Left renal cortex interstitium (tissue), 4 donors: ENCODE data around the gene RNF180. TPM values are rescaled to one million over a fixed set of nuclear protein-coding genes. Genes with fewer than 3 reads are reported as not detected.
A peak's percentile ranks its signal among the peaks of the same experiment; 100 is the strongest.
"Not testable (repeated sequence)": the region's sequence is repeated elsewhere in the genome, so short reads cannot be mapped to it uniquely, and the experiment has no call there.

Experiments
- DNase-seq, 4 donors: peaks; one replicate each; pipeline ENCODE4 v3.0.0-alpha.2; 2013; ENCODE audit warnings: low read depth in 4 of 4, low spot score in 2 of 4, missing footprints in 1 of 4
- polyA plus RNA-seq, 4 donors: library from polyadenylated mRNA; unstranded; fragments of 120-200 nt; gene quantifications; one replicate each; pipeline ENCODE4 v1.2.1, GENCODE V29; 2013; ENCODE audit not compliant: insufficient read length in 4 of 4

The RNF180 gene
- polyA plus RNA-seq, 4 donors = 9.4 to 11.6 (median 10.2) TPM

DNA sequence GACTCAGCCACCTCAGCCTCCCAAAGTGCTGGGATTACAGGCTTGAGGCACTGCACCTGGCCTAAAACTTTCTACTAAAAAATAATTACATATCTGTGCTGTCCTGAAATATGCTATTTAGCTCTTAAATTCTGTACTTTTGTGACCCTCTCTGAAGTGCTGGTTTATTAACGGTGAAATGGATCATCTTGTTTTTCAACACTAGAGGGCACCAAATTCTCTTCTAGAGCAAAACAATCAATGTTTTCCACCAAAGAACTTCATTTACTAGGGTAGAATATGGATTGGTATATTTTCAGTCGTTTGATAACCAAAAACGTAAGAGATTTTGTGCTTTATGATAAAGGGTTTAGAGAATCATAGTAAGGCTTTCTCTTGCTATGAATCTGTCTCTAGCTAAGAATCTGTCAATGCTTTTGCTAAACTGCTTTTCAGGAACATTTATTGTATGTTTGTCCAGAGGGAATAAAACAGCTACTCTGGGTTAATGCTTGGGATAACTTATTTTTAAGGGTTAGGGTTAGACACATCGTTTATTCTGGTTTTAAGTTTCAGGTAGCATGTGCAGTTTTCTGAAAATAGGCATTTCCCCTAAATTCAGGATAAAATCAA lies 63.6 kb downstream of the RNF180 start:
- peak in 3 of 4 donors; percentile 7 to 29 (median 21) for DNase-seq

GRCh38 chr5:64260756-64261155 lies 95.1 kb downstream of the RNF180 start:
- no peak for DNase-seq

GRCh38 chr5:64269164-64269563 lies 103.5 kb downstream of the RNF180 start:
- DNase-seq = no peak

DNA sequence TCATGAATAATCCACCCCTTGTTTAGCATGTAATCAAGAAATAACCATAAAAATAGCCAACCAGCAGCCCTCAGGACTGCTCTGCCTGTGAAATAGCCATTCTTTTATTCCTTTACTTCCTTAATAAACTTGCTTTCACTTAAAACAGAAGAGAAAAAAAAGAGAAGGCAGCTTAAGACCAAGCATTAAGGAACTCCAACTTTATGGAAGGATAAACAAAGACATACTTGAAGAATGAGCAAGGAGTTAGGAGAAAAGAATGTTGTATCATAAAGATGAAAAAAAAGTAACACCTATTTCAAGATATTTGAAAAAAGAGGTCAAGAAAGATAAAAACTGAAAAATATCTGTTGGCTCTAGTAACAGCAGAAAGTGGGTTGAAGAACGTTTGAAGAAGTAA lies 107.6 kb downstream of the RNF180 start:
- no peak for DNase-seq

- no peak for DNase-seq
These were observed 119.8 kb downstream of the RNF180 start for GRCh38 chr5:64285188-64286130.

GRCh38 chr5:64286381-64286780 lies 120.7 kb downstream of the RNF180 start:
- no peak for DNase-seq

DNA sequence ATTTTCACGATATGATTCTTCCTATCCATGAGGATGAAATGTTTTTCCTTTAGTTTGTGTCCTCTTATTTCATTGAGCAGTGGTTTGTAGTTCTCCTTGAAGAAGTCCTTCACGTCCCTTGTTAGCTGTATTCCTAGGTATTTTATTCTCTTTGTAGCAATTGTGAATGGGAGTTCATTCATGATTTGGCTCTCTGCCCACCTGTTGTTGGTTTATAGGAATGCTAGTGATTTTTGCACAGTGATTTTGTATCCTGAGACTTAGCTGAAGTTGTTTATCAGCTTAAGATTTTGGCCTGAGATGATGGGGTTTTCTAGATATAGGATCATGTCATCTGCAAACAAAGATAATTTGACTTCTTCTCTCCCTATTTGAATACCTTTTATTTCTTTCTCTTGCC lies 122.9 kb downstream of the RNF180 start:
- DNase-seq = not testable (repeated sequence)

GRCh38 chr5:64292611-64293215 lies 127.1 kb downstream of the RNF180 start:
- DNase-seq = no peak

DNA sequence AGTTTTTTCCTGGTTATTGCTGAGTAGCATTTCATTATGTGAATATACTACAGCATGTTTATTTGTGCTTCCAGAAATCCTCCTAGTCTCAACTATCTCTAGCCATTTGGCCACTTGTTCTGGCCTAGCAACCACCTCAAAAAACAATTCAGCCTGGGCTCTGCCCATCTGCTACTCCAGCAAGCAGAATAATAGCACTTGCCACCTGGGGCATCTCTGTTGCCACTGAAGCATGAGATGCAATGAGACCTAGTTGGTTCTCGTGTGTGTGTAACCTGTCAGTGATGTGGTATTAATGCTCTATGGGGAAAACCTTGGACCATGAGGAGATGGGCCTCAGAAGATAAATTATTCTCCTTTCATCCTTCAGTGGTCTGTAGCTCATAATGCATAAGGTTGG lies 129.5 kb downstream of the RNF180 start:
- DNase-seq = no peak

DNA sequence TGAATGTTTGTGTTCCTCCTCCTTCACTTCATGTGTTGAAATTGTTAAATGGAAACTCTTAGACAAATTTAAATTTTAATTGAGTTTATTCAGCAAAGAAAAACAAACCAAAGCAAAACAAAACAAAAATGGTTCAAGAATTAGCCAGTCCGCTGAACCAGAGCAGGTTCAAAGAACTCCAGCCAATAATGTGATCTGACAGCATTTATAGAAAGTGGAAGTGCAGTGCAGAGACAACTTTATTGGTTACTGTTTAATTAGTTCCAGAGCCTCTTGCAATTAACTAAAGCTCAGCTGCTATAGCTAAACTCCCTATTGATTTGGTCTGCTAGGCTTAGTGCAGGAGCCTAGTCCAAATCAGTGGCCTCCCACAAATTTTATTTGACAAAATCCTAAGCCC lies 132.9 kb downstream of the RNF180 start:
- DNase-seq = no peak

DNA sequence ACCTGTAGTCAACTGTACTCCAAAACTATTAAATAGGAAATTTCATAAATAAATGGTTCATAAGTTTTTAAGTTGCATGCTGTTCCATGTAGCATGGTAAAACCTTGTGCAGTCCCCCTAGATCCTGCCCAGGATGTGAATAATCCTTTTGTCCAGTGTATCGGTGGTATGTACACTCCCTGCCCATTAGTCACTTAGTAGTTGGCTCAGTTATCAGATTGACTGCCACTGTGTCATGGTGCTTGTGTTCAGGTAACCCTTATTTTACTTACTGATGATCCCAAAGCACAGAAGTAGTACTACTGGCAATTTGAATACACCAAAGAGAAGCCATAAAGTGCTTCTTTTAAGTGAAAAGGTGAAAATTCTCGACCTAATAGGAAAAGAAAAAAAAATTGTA lies 134.2 kb downstream of the RNF180 start:
- no peak for DNase-seq

DNA sequence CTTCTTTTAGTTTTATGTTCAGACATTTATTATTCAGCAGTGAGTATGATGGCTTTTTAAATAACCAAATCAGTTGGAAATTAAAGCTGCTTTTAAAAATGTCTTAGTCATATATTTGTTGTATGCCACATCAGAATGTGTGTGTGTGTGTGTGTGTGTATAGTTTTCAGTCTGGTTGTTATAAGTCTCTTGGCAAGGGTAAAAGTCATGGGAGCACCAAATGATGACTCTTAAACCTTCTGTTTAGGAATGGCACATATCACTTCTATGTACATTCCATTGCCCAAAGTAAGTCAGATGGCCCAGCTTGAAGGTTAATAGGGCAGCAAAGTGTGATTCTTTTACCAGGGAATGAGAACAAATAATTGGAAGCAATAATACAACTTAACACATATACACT lies 135.9 kb downstream of the RNF180 start:
- no peak for DNase-seq

DNA sequence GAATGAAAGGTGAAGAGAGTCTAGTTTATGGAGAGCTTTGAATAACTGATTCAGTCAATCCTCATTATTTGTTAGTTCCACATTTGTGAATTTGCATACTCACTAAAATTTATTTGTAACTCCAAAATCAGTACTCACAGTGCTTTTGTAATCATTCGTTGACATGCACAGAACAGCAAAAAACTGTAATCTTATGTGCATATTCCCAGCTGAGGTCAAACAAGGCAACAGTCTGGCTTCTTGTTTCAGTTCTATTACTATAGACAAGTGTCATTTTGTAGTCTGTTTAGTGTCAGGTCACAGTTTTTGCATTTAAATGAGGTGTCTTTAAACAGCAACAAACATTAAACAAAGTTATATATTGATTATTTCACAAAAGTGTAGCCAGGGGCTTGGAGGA lies 142.5 kb downstream of the RNF180 start:
- DNase-seq = no peak

GRCh38 chr5:64312491-64312890 lies 146.8 kb downstream of the RNF180 start:
- no peak for DNase-seq

GRCh38 chr5:64315778-64316177 lies 150.1 kb downstream of the RNF180 start:
- no peak for DNase-seq

- DNase-seq = no peak
These were observed 152.5 kb downstream of the RNF180 start for GRCh38 chr5:64318175-64318574.

- no peak for DNase-seq
These were observed 157.9 kb downstream of the RNF180 start for GRCh38 chr5:64323591-64323990.

- DNase-seq = no peak
These were observed 165.1 kb downstream of the RNF180 start for GRCh38 chr5:64330728-64331231.

DNA sequence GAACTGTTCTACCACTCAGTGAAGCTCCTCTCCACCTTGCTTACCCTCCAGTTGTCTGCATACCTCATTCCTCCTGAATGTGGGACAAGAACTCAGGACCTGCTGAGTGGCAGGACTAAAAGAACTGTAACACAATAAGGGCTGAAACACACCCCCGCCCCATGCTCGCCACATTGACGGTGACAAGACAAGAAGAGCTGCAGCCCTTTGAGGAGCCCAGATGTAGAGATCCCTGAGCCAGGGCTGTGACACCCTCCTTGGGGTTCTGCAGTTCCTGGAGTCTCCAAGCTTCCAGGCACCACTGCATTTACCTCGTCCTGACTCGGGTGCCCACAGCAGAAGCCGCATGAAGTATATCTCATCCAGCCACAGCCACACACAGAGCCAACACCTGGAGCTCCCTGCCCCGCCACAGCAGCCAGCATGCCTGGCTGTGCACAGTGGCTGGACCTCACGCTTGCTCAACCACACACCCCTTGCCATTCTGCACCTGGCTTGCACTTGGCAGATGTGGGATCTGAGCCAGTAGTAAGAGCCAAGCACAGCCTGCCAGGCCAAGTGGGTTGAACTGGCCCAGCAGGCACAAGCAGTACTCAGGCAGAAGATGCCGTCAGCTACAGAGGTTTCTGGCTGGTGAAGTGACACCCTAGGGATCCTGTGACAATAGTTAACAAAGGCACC lies 166.1 kb downstream of the RNF180 start:
- no peak for DNase-seq

GRCh38 chr5:64333886-64334285 lies 168.2 kb downstream of the RNF180 start:
- peak in 1 of 4 donors; percentile 6 for DNase-seq

- no peak for DNase-seq
These were observed 174.1 kb downstream of the RNF180 start for GRCh38 chr5:64339769-64340168.
